GM19467 (cell line): Measurements from ENCODE around the gene TBC1D9.
"Not testable (repeated sequence)": the region's sequence is repeated elsewhere in the genome, so short reads cannot be mapped to it uniquely, and the experiment has no call there.

Source experiments
- ATAC-seq: cut with Tn5 transposase; IDR thresholded peaks from one replicate; pipeline ENCODE4 v1.9.1; 2021; ENCODE audit warnings: mild to moderate bottlenecking, moderate library complexity; ENCODE audit not compliant: unreplicated experiment

The TBC1D9 gene

GRCh38 chr4:140754918-140755773 is 1.0 kb downstream of the TBC1D9 start:
- ATAC-seq, result peak; percentile 33

- ATAC-seq, result no peak
Observed at GRCh38 chr4:140753329-140753728, 2.9 kb downstream of the TBC1D9 start.

- no peak for ATAC-seq
Observed at GRCh38 chr4:140752291-140753068, 3.7 kb downstream of the TBC1D9 start.

- no peak for ATAC-seq
Observed at GRCh38 chr4:140750470-140750869, 5.7 kb downstream of the TBC1D9 start.

GRCh38 chr4:140748171-140748570 is 8.0 kb downstream of the TBC1D9 start:
- no peak for ATAC-seq

GRCh38 chr4:140746546-140746945 is 9.6 kb downstream of the TBC1D9 start:
- not testable (repeated sequence) for ATAC-seq

- no peak for ATAC-seq
Observed at GRCh38 chr4:140744421-140744820, 11.8 kb downstream of the TBC1D9 start.

GRCh38 chr4:140743194-140743931 is 12.8 kb downstream of the TBC1D9 start:
- peak; percentile 73 for ATAC-seq

GRCh38 chr4:140742838-140743193 is 13.4 kb downstream of the TBC1D9 start:
- peak; percentile 31 for ATAC-seq

- ATAC-seq, result no peak
Observed at GRCh38 chr4:140740906-140741670, 15.1 kb downstream of the TBC1D9 start.

GRCh38 chr4:140740422-140740821 is 15.8 kb downstream of the TBC1D9 start:
- ATAC-seq, result no peak

- no peak for ATAC-seq
Observed at GRCh38 chr4:140739971-140740370, 16.2 kb downstream of the TBC1D9 start.

- ATAC-seq, result no peak
Observed at GRCh38 chr4:140738139-140738538, 18.0 kb downstream of the TBC1D9 start.

- no peak for ATAC-seq
Observed at GRCh38 chr4:140736669-140737343, 19.4 kb downstream of the TBC1D9 start.

GRCh38 chr4:140735779-140736391 is 20.3 kb downstream of the TBC1D9 start:
- no peak for ATAC-seq

GRCh38 chr4:140735317-140735716 is 20.9 kb downstream of the TBC1D9 start:
- no peak for ATAC-seq

GRCh38 chr4:140732780-140733179 is 23.4 kb downstream of the TBC1D9 start:
- no peak for ATAC-seq

GRCh38 chr4:140729344-140730049 is 26.7 kb downstream of the TBC1D9 start:
- ATAC-seq, result no peak
